Muscle layer of colon (tissue), 2 donors: Measurements from ENCODE around the gene CHCHD6.

ENCODE experiments used
- H3K27ac ChIP-seq: one replicate; pipeline ENCODE4 v1.7.0; 2013; ENCODE audit warnings: low read depth, mild to moderate bottlenecking, low read length, moderate library complexity
- H3K27me3 ChIP-seq, 2 donors: one replicate each; pipeline ENCODE4 v1.7.0; 2013; ENCODE audit warnings: low read length in 2 of 2, mild to moderate bottlenecking in 2 of 2; ENCODE audit not compliant: insufficient read depth in 2 of 2, control insufficient read depth in 1 of 2
- H3K36me3 ChIP-seq: one replicate; pipeline ENCODE4 v1.7.0; 2013; ENCODE audit warnings: mild to moderate bottlenecking, low read length; ENCODE audit not compliant: insufficient read depth
- H3K4me1 ChIP-seq: one replicate; pipeline ENCODE4 v1.7.0; 2013; ENCODE audit warnings: mild to moderate bottlenecking, low read length; ENCODE audit not compliant: insufficient read depth
- H3K4me3 ChIP-seq, 2 donors: one replicate each; pipeline ENCODE4 v1.7.0; 2013; ENCODE audit warnings: low read length in 2 of 2, low read depth in 1 of 2, mild to moderate bottlenecking in 1 of 2, moderate library complexity in 1 of 2
- H3K9ac ChIP-seq: one replicate; pipeline ENCODE4 v1.7.0; 2013; ENCODE audit warnings: low read length
- H3K9me3 ChIP-seq: one replicate; pipeline ENCODE4 v1.7.0; 2013; ENCODE audit warnings: mild to moderate bottlenecking, low read length
- donor health status: abdominal sarcoma.
- donor health status: Adenocarcinoma of cecum.

CHCHD6 gene

DNA sequence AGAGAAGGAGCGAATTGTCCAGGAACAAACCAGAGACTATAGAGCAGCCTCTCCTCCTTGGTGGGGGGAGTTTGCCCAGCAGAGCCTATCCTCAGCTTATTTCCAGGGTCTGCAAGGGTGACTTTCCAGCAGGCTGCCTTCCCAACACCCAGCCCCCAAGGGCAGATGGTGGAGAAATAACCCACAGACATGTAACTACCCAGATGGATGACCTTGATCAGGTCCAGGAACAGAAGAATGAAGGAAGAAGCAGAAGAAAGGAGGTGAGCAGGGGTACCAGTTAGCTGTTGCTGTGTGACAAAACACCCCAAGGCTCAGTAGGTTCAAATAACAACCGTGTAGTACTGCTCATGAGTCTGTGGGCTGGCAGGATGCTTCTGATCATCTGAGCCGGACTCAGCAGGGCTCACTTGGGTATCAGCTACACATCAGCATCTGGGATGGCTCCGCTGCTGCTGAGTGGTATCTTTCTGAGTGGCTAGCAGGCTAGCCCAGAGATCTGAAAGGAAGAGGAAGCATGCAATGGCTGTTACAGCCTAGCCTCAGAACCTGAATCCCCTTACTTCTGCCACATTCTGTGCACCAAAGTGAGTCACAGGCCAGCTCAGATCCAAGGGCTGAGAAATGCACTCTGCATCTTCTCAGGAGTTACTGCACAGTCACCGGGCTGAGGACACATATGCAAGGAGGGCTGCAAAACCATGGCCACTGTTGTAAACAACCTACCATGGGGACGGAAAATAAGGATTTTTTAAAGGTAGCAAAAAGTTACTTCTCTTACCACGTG, 26.9 kb upstream of the CHCHD6 start:
- Histone ChIP-seq H3K4me3 (no peak overlapping the region), H3K27ac (no peak overlapping the region), H3K9me3 (no peaks in the 10 kb centered on the region), H3K27me3 (peaks cover 4% of the 10 kb centered on the region in 2 donors), H3K4me1 (peaks cover 8% of the 10 kb centered on the region), H3K9ac (no peak overlapping the region), H3K36me3 (no peaks in the 10 kb centered on the region)

DNA sequence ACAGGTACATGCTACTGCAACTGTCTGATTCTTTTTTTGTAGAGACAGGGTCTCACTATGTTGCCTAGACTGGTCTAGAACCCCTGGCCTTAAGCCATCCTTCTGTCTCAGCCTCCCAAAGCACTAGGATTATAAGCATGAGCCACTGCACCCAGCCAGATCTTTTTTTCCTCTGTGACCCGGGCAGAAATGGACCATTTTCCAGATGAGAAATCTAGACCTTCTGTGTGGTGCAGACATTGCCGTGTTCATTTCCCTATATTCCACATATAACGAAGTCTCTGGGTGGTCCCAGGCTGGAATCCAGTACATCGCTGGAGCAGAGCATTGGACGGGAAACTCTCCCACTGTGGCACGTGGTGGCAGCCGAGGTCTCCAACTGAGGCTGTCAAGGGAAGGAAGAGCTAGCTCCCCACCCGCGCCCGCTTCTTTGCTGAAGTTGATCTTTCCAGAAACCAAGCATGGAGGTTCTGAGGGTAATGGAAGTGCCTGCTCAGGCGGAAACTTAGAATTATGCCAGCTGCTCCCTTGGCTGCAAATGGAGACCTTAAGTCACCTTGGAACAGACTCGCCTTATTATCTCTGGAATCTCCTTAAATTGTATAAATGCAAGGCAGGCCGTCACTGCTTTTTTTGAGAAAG, 26.1 kb upstream of the CHCHD6 start:
- peaks cover 8% of the 10 kb centered on the region for H3K4me1 ChIP-seq

DNA sequence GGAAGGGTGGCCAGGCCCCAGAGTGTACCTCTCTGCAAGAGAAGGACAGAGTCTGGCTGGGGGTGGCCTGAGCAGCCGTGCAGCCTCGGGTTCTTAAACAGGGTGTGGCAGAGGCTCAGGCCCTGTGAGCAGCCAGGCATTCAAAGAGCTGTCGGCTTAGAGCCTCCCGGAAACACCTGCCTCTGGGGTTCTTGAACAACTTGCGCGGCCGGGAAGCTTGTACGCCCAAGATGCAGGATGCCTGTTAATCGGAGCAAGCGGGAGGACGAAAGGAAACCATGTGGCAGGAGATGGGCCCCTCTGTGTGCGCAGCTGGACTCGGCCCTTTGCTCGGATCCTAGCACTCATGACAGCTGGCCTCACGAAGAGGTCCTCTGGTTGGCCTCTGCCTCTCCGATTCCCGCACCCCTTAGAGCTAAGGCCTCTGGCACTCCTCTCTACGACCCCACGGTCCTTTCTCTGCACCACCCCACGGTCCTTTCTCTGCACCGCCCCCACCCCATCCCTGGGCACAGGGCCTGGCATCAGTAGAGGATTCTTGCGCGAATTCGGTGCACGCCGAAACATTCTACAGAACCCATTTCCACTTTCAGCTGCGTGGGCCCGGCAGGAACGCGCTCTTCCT, 25.2 kb upstream of the CHCHD6 start:
- H3K27me3 ChIP-seq = peaks cover 4% of the 10 kb centered on the region in 2 donors
- H3K4me1 ChIP-seq = peaks cover 8% of the 10 kb centered on the region
- H3K27ac ChIP-seq = no peak overlapping the region
- H3K4me3 ChIP-seq = no peak overlapping the region
- H3K9me3 ChIP-seq = no peaks in the 10 kb centered on the region
- H3K9ac ChIP-seq = no peak overlapping the region
- no peaks in the 10 kb centered on the region for H3K36me3 ChIP-seq

More for the DNA sequence above, 26.1 kb upstream of the CHCHD6 start:
- Histone ChIP-seq H3K27ac (no peak overlapping the region), H3K27me3 (peaks cover 4% of the 10 kb centered on the region in 2 donors), H3K36me3 (no peaks in the 10 kb centered on the region), H3K4me3 (no peak overlapping the region), H3K9ac (no peak overlapping the region), H3K9me3 (no peaks in the 10 kb centered on the region)

DNA sequence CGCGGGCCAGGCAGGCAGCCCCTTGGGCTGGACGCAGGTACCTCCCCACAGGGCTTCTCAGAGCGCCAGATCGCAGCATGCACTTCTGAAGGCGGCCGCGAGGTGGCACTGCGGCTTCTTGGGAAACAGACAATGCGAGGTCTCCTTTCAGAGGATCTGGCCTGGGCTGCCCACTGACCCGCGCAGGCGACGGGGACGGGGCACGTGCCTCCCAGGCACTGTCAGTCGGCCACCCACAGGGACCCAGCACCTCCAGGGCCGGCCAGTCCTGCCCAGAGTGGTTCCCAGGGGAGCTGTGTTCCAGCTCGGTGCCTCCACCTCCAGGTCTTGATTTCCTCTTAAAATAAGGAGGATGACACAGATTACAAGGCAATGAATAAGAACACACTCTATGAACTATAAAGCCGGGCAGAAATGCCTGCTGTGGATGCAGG, 24.7 kb upstream of the CHCHD6 start:
- H3K9ac ChIP-seq = no peak overlapping the region
- H3K4me1 ChIP-seq = peaks cover 8% of the 10 kb centered on the region
- no peaks in the 10 kb centered on the region for H3K9me3 ChIP-seq
- H3K27me3 ChIP-seq = peaks cover 4% of the 10 kb centered on the region in 2 donors
- no peaks in the 10 kb centered on the region for H3K36me3 ChIP-seq
- no peak overlapping the region for H3K27ac ChIP-seq
- H3K4me3 ChIP-seq = no peak overlapping the region

DNA sequence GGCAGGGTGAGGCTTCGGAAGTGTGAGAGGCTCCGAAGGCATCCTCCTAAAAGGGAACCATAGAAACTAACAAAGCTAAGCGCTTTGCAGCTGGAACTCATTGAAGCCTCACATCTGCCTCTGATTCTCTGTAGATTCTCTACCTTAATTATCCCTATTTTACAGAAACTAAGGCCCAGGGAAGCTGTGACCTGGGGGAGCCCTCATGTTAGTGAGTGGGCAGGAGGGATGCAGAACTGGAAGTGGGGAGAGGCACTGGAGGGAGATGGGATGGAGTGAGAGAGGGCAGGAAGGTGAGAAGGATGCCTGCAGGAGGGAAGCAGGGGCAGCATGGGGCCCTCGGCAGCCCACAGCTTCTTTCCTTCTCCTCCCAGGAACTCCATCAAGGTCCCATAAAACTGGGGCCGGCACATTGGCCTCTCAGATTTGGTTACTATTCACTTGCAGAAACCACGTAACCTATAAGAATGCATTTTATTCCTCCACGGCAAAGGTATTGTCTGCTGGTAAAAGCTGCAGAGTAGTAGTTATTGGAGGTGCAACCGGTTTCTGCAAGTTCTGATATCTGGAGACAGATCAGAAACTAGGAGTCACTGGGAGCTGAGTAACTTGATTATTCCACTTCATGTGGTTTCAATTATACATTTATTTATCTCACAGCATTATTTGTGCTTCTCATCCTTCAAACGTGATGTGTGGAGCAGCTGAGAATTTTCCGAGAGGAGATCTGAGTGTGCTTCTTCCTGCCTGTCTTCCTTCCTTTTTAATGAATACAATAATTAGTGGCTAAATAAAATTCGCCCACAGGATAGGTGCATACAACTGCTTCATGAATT, 24.0 kb upstream of the CHCHD6 start:
- Histone ChIP-seq H3K4me3 (no peak overlapping the region), H3K4me1 (peaks cover 8% of the 10 kb centered on the region), H3K9ac (no peak overlapping the region)

DNA sequence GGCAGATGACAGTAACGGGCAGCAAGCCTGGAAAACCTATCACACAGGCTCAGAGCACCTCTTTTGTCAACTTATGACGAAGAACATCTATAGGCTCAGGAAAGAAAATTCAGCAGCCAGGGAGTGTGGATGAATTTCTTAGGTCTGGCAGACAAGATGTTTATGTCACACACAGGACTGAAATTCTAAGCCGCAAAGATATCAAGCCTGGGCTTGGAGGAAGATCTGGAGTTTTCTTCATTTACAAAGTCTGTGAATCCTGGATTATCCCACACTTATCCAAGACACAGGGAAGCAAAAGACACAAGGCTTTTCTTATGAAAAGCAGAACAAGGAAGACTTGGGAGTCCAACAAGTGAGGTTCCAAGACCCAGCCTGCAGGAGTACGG, 23.4 kb upstream of the CHCHD6 start:
- Histone ChIP-seq H3K27ac (no peak overlapping the region), H3K4me3 (no peak overlapping the region), H3K4me1 (peaks cover 8% of the 10 kb centered on the region)

More for the DNA sequence above, 24.0 kb upstream of the CHCHD6 start:
- H3K9me3 ChIP-seq = no peaks in the 10 kb centered on the region
- H3K27me3 ChIP-seq = peaks cover 4% of the 10 kb centered on the region in 2 donors
- no peak overlapping the region for H3K27ac ChIP-seq
- no peaks in the 10 kb centered on the region for H3K36me3 ChIP-seq

DNA sequence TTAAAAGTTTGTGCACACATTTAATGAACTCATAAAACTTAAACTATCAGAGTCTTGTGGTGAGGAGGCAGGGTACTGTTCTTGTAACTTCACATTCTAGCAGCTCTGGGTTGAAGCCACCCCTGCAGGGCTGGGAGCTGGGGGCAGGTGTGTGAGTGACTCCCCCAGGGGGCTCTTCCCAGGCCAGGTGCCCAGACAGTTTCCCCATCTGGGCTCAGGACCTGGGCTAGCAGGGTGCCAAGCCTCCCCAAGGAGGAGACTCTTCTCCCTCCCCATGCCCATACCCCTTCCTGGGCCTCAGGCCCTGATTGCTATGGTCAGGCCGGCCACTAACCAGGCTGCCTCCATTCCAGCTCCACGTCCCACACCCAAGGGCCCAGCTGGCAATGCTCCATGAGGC, 22.0 kb upstream of the CHCHD6 start:
- Histone ChIP-seq H3K27ac (no peak overlapping the region), H3K9ac (no peak overlapping the region), H3K4me3 (no peak overlapping the region), H3K9me3 (no peaks in the 10 kb centered on the region), H3K27me3 (peaks cover 2 to 4% of the 10 kb centered on the region in 2 donors), H3K4me1 (peaks cover 8% of the 10 kb centered on the region), H3K36me3 (no peaks in the 10 kb centered on the region)

More for the DNA sequence above, 23.4 kb upstream of the CHCHD6 start:
- Histone ChIP-seq H3K36me3 (no peaks in the 10 kb centered on the region), H3K9me3 (no peaks in the 10 kb centered on the region), H3K27me3 (peaks cover 4% of the 10 kb centered on the region in 2 donors), H3K9ac (no peak overlapping the region)

DNA sequence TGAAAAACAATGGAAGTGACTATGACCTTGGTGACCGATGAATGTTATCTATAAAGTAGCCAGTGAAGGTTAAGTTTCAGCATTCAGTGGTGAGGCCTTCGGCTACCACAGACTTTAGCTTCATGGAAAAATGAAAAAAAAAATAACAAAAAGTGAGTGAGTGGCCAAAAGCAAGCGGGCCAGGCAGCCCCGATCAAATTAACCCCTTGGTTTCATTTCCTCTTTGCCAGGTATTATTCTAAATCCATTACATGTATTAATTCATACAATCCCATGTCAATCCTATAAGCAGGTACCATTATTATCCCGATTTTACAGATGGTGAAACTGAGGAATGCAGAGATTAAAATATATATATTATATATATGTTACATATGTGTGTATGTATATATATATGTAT, 21.0 kb upstream of the CHCHD6 start:
- Histone ChIP-seq H3K27ac (no peak overlapping the region), H3K9ac (no peak overlapping the region), H3K27me3 (peaks cover 0 to 4% of the 10 kb centered on the region in 2 donors), H3K4me1 (peaks cover 8% of the 10 kb centered on the region), H3K36me3 (no peaks in the 10 kb centered on the region), H3K4me3 (no peak overlapping the region), H3K9me3 (no peaks in the 10 kb centered on the region)

DNA sequence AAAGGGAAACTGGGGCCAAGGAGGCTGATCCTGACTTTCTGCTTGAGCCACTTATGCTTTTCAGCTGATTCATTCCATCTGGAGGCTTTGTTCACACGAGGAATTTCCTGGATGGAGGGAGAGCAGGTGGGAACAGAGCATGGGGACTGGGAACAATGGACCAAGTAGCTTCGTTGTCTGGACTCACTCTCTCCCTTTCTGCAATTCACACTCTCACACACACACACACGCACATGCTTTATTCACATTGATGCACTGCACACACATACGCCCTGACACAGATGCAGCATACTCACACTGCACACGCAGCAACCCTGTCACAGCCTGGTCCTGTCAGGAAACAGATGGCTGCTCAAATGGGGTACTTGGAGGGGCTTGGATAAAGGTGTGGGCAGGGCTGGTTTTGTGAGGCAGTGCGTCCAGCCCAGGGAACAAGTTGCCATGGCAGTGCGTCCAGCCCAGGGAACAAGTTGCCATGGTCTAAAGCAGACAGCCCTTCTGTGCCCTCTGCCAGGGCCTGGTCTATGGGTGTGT, 19.8 kb upstream of the CHCHD6 start:
- H3K9ac ChIP-seq = no peak overlapping the region
- no peaks in the 10 kb centered on the region for H3K9me3 ChIP-seq
- no peak overlapping the region for H3K27ac ChIP-seq

DNA sequence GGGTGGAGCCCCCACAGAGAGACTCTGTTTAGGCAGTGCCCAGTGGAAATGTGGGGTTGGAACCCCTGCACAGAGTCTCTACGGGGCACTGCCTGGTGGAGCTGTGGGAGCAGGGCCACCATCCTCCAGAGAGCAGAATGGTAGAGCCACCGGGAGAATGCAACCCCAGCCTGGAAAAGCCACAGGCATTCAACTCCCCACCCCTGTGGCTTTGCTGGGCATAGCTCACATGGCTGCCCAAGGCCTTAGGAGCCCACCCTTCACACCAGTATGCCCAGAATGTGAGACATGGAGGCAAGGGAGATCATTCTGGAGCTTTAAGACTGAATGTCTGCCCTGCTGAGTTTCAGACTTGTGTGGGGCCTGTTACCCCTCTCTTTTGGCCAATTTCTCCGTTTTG, 19.0 kb upstream of the CHCHD6 start:
- Histone ChIP-seq H3K9ac (no peak overlapping the region), H3K27ac (no peak overlapping the region), H3K27me3 (no peaks in the 10 kb centered on the region), H3K36me3 (no peaks in the 10 kb centered on the region), H3K4me1 (no peaks in the 10 kb centered on the region), H3K4me3 (no peak overlapping the region), H3K9me3 (no peaks in the 10 kb centered on the region)

More for the DNA sequence above, 19.8 kb upstream of the CHCHD6 start:
- Histone ChIP-seq H3K4me1 (peaks cover 3% of the 10 kb centered on the region), H3K36me3 (no peaks in the 10 kb centered on the region), H3K4me3 (no peak overlapping the region), H3K27me3 (no peaks in the 10 kb centered on the region)

DNA sequence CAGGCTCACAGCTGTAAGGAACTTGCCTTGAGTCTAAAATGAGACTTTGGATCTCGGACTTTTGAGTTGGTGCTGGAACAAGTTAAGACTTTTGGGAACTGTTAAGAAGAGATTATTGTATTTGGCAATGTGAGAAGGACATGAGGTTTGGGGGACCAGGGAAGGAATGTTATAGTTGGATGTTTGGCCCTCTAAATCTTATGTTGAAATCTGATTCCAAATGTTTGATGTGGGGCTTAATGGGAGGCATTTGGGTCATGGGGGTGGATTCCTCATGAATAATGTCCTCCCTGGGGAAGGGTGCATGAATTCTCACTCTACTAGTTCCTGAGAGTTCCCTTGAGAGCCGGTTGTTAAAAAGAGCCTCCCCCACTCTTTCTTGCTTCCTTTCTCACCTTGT, 18.5 kb upstream of the CHCHD6 start:
- Histone ChIP-seq H3K4me3 (no peak overlapping the region), H3K9ac (no peak overlapping the region), H3K27ac (no peak overlapping the region), H3K36me3 (no peaks in the 10 kb centered on the region), H3K27me3 (no peaks in the 10 kb centered on the region), H3K9me3 (no peaks in the 10 kb centered on the region), H3K4me1 (no peaks in the 10 kb centered on the region)
